ENCODE data around the gene RAI1. TPM values are rescaled to one million over a fixed set of nuclear protein-coding genes. Genes with fewer than 3 reads are reported as not detected.

RAI1 gene
- total RNA-seq, 1 donor: 9.1 TPM

DNA sequence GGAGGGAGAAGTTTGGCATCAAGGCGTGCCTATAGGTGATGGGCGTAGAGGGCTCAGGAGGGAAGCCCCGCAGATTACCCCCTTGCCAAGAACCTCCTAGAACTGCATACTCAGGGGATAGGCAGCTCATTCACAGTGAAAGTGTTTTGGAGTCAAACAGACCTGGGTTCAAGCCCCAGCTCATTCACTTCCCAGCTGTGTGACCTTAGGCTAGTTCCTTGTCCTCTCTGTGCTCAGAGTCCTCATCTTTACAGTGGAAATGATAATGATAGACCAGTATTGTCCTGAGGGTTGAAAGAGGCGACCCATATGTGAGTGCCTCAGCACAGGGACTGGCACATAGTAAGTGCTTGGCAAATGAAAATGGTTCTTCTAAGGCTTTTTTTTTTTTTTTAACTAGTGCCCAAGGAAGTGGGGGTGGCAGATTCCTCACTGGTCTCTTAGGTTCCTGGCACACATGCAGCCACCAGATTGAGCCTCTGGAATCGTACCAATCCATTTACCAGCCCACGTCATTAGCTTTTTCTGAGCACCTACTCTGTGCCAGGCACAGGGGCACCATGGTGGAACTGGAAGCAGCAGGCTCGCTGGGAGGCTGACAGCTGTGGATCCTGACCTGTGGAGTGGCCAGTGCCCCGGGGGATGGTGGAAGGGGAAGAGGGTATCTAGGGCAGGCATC is 79.8 kb downstream of the RAI1 start:
- no peak overlapping the region for H3K4me3 ChIP-seq (ENCODE audit: low read depth, low read length)
- TF ChIP-seq, protein P1, sequence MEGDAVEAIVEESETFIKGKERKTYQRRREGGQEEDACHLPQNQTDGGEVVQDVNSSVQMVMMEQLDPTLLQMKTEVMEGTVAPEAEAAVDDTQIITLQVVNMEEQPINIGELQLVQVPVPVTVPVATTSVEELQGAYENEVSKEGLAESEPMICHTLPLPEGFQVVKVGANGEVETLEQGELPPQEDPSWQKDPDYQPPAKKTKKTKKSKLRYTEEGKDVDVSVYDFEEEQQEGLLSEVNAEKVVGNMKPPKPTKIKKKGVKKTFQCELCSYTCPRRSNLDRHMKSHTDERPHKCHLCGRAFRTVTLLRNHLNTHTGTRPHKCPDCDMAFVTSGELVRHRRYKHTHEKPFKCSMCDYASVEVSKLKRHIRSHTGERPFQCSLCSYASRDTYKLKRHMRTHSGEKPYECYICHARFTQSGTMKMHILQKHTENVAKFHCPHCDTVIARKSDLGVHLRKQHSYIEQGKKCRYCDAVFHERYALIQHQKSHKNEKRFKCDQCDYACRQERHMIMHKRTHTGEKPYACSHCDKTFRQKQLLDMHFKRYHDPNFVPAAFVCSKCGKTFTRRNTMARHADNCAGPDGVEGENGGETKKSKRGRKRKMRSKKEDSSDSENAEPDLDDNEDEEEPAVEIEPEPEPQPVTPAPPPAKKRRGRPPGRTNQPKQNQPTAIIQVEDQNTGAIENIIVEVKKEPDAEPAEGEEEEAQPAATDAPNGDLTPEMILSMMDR (IDR thresholded peaks at IDR 0.05; ENCODE audit: insufficient read depth, low read length): no peak
- no peak for DNase-seq (ENCODE audit: low read depth)

DNA sequence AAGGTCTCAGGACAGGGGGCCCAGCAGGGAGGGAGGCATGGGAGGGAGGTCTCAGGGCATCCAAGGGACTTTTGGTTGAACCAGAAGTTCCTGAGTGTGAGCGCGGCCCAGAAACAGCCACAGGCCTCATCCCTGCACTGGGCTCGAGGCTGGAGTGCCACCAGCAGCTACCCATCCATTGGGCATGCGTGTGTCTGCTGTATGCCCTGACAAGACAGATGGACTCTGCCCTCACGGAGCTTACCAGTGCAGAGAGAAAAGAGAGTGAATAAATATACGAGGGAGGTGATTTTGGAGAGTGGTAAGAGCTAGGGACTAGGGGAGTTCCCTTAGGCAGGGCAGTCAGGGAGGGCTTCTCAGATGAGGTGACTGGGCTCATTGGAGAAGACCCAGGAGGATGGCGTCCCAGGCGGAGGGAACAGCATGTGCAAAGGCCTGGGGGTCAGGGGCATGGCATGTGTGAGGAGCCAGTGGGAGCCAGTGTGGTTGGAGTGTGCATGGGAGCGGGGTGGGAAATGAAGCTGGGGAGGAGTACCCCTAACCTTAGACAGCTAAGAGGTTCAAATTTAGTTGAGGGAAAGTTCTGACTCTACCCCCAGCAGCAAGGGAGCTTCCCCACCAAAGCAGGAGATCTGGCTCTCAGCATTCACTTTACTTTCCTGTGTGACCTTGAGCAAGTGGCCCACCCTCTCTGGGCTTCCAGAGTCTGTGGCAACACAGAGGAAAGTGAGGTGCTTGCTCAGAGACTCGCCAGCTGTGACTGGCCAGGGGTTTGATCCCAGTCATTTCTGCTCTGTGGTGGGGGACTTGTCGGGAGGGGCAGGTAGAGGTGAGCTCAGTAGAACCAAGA is 80.9 kb downstream of the RAI1 start:
- no peak overlapping the region for H3K4me3 ChIP-seq (ENCODE audit: low read depth, low read length)
- TF ChIP-seq, protein P1 (IDR thresholded peaks at IDR 0.05; ENCODE audit: insufficient read depth, low read length): no peak
- DNase-seq (ENCODE audit: low read depth): no peak

DNA sequence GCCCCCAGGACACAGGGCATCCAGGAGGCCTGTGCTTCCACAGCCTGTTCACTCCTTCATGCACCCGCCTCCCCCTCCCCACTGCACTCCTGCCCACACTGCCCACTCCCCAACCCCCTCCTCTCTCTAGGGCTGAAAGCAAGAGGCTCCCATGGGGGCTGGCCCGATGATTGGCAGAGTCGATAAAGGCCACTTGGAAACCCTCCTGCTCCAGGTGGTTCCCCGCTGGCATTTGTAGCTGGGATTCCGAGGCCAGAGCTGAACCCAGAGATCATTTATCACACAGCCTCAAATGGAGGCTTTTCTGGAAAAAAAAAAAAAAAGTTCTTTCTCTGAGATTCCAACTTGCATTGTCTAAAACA is 81.5 kb downstream of the RAI1 start:
- TF ChIP-seq, protein P1 (IDR thresholded peaks at IDR 0.05; ENCODE audit: insufficient read depth, low read length): no peak
- DNase-seq (ENCODE audit: low read depth): no peak
- no peak overlapping the region for H3K4me3 ChIP-seq (ENCODE audit: low read depth, low read length)

DNA sequence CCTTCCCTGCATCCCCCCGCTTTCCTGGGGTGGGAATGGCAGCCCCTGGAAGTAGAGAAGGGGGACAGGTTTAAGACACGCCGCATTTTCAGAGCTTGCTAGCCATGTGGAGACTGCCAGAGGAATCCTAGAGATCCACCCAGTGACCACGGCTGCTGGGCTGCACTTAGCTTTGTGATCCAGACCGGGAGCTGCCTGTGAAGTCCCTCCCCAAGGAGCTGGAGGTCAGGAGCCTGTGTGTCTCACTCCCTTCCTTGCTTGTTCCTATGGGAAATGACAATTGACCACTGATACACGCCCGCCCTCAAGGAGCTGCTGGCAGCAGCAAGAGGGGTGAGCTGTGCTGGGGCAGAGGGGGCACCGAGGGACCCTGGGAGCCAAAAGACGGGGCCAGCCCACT is 81.9 kb downstream of the RAI1 start:
- DNase-seq (ENCODE audit: low read depth): no peak
- TF ChIP-seq, protein P1 (IDR thresholded peaks at IDR 0.05; ENCODE audit: insufficient read depth, low read length): no peak
- H3K4me3 ChIP-seq (ENCODE audit: low read depth, low read length): no peak overlapping the region

DNA sequence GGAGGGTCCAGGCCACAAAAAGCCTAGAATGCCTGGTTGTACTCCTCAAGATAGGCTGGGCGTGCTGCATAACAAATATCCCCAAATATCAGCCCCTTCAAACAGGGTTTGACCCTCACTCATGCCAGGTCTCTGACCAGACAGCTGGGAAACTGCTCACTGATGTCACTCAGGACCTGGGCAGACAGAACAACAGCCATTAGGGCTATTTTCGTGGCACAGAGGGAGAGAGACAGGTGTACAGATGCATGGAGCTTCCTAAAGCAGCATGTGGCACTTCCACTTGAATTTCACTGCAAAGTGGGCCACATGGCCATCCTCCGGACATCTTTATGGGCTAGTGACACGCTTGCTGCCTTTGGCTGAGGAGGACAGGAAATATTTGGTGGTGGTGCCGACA is 82.5 kb downstream of the RAI1 start:
- TF ChIP-seq, protein P1 (IDR thresholded peaks at IDR 0.05; ENCODE audit: insufficient read depth, low read length): no peak
- no peak overlapping the region for H3K4me3 ChIP-seq (ENCODE audit: low read depth, low read length)
- no peak for DNase-seq (ENCODE audit: low read depth)

DNA sequence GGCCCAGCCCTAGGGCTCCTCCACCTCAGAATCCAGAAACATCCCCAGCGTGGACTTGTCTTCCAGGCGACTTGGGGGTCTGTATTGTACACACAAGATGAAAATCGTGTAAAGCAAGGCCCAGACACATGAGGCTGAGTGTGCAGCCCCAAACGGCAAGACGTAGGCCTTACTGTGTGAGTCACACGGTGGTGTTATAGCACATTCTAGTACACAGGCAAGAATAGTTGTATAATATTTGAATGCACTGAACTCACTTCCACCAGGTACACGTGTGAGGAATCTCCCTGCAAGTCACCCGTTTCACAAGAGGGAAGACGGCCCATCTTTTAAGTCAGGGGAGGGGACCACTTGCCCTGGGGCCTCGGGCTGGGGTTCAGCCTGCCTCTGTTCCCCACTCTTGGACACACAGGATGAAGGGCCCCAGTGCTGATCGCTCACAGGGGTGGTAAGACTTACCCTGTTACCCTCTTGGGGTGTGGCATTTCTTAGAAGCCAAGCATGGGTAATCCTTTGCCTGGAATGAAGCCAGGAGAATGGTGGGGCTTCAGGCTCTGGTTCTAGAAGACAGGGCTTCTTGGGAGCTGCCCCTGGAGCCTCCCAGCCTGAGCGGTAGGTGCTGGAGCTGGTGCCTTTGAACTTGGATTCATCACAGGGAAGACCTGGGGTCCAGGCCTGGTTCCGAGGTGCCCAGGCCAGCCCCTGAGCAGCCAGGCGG is 84.3 kb downstream of the RAI1 start:
- DNase-seq (ENCODE audit: low read depth): no peak
- H3K4me3 ChIP-seq (ENCODE audit: low read depth, low read length): no peak overlapping the region
- TF ChIP-seq, protein P1 (IDR thresholded peaks at IDR 0.05; ENCODE audit: insufficient read depth, low read length): no peak

Data from fibroblast of the aortic adventitia (primary cell).